K562 (cell line): Measurements from ENCODE around the gene OR11G2. TPM values are rescaled to one million over a fixed set of nuclear protein-coding genes. Genes with fewer than 3 reads are reported as not detected.
"Not testable (repeated sequence)": the region's sequence is repeated elsewhere in the genome, so short reads cannot be mapped to it uniquely, and the experiment has no call there.

Source experiments
- ATAC-seq: fragments of 200-7000 bp; cut with Tn5 transposase; 3 replicates; pipeline ENCODE4 v1.9.1; 2020; ENCODE audit warnings: moderate library complexity
- BruUV-seq: library from RNA; stranded (reverse); fragments of 400-500 nt; replicated peaks from 2 replicates; lab custom pipeline; 2021; lab: Mats Ljungman, UMichigan
- CTCF ChIA-PET: fragments of 300-600 bp; formaldehyde crosslinking; extraction: SDS; loops from one replicate; lab custom pipeline; 2021; ENCODE audit warnings: low intra/inter-chr PET ratio; lab: Yijun Ruan, JAX
- POLR2A ChIA-PET: fragments of 300-600, 350-650 bp; sonication (Branson Sonifier 250); formaldehyde crosslinking; extraction: SDS; loops from one replicate; lab custom pipeline; 2021; ENCODE audit warnings: antibody characterized with exemption, inconsistent platforms; lab: Yijun Ruan, JAX
- DNase-seq, 4 experiments: peaks; one replicate each; pipeline versions ENCODE4 v3.0.0 to v3.0.0-alpha.2; 2011 to 2018; ENCODE audit warnings: low spot score in 3 of 4, mixed read lengths in 3 of 4; ENCODE audit errors: extremely low read depth in 1 of 4
- FAIRE-seq: peaks from 2 replicates; lab custom pipeline; 2011; peaks lifted over from hg19 to GRCh38; lab: Jason Lieb, UNC
- H2AFZ ChIP-seq: 2 replicates; pipeline ENCODE4 v1.6.0; 2011; ENCODE audit warnings: low read depth, low read length, control low read depth, inconsistent platforms
- H3K27ac ChIP-seq: fragments of 200-600 bp; 3 replicates; pipeline ENCODE4 v1.8.0; 2011; ENCODE audit warnings: low read depth, mild to moderate bottlenecking, control low read depth, inconsistent platforms, low read length, moderate library complexity, mixed read lengths; ENCODE audit errors: extremely low read depth
- H3K27me3 ChIP-seq, 2 experiments: fragments of 300-600 bp in 1 of 2; 2 replicates in 1 of 2; 3 replicates in 1 of 2; pipeline versions ENCODE4 v1.6.0 to v1.8.0; 2011; ENCODE audit warnings: inconsistent platforms in 2 of 2, low read length in 2 of 2, mild to moderate bottlenecking in 1 of 2, mixed read lengths in 1 of 2, moderate library complexity in 1 of 2; ENCODE audit not compliant: control insufficient read depth in 2 of 2, insufficient read depth in 2 of 2
- H3K36me3 ChIP-seq: fragments of 300-600 bp; 3 replicates; pipeline ENCODE4 v1.8.0; 2011; ENCODE audit warnings: mild to moderate bottlenecking, low read length, inconsistent platforms; ENCODE audit not compliant: control insufficient read depth, insufficient read depth
- H3K4me1 ChIP-seq, 2 experiments: fragments of 200-600 bp in 1 of 2; replicated peaks in 1 of 2; 2 replicates in 1 of 2; 3 replicates in 1 of 2; pipeline versions ENCODE4 v1.5.1 to v1.8.0; 2011; ENCODE audit warnings: inconsistent platforms in 2 of 2, low read length in 2 of 2, mild to moderate bottlenecking in 1 of 2, mixed read lengths in 1 of 2, moderate library complexity in 1 of 2; ENCODE audit not compliant: control insufficient read depth in 2 of 2, insufficient read depth in 2 of 2
- H3K4me2 ChIP-seq: 2 replicates; pipeline ENCODE4 v1.6.1; 2011; ENCODE audit warnings: low read length, control low read depth, inconsistent platforms, mixed read lengths; ENCODE audit not compliant: insufficient read depth
- H3K4me3 ChIP-seq: fragments of 200-600 bp; sonication (generic), shearing (Covaris generic); 2 replicates; pipeline ENCODE4 v1.5.1; 2016; ENCODE audit warnings: control low read depth, inconsistent platforms
- H3K79me2 ChIP-seq: fragments of 200-600 bp; 3 replicates; pipeline ENCODE4 v1.8.0; 2011; ENCODE audit warnings: low read length, inconsistent platforms; ENCODE audit not compliant: control insufficient read depth, insufficient read depth
- H3K9ac ChIP-seq, 2 experiments: 2 replicates each; pipeline versions ENCODE4 v1.6.0 to v1.6.1; 2011; ENCODE audit warnings: low read depth in 2 of 2, low read length in 2 of 2, control low read depth in 1 of 2, inconsistent platforms in 1 of 2, mild to moderate bottlenecking in 1 of 2, mixed read lengths in 1 of 2; ENCODE audit not compliant: insufficient read depth in 1 of 2
- H3K9me1 ChIP-seq: one replicate; pipeline ENCODE4 v1.6.0; 2011; ENCODE audit warnings: inconsistent platforms, mild to moderate bottlenecking, low read length, moderate library complexity; ENCODE audit not compliant: control insufficient read depth, insufficient read depth
- H3K9me3 ChIP-seq: replicated peaks from 2 replicates; pipeline ENCODE4 v1.5.1; 2011; ENCODE audit warnings: low read depth, low read length, inconsistent platforms; ENCODE audit not compliant: control insufficient read depth, insufficient read depth
- H4K20me1 ChIP-seq: replicated peaks from 2 replicates; pipeline ENCODE4 v1.6.1; 2011; ENCODE audit warnings: low read length, inconsistent platforms, mixed read lengths; ENCODE audit not compliant: control insufficient read depth, insufficient read depth
- ATF3 ChIP-seq, 2 experiments: fragments of 450-650 bp in 1 of 2; sonication (generic) in 1 of 2; formaldehyde crosslinking in 1 of 2; IDR thresholded peaks in 1 of 2; conservative IDR thresholded peaks in 1 of 2; 2 replicates each; pipeline versions ENCODE4 v1.6.1 to v1.8.1; 2016 to 2023; ENCODE audit warnings: mild to moderate bottlenecking in 2 of 2, moderate library complexity in 2 of 2, inconsistent platforms in 1 of 2, missing genetic modification reagents in 1 of 2
- FOSL1 ChIP-seq: fragments of 200-800 bp; sonication (Bioruptor generic); conservative IDR thresholded peaks from 2 replicates; pipeline ENCODE4 v1.6.1; 2016; ENCODE audit warnings: missing genetic modification characterization, missing compliant biosample characterization
- GTF2B ChIP-seq: IDR thresholded peaks from 2 replicates; pipeline ENCODE4 v1.6.1; 2011; ENCODE audit not compliant: insufficient read length; ENCODE audit errors: extremely low read depth
- HMG20B ChIP-seq: fragments of 250-450 bp; sonication (Bioruptor Pico); IDR thresholded peaks from 2 replicates; pipeline ENCODE4 v1.5.0; 2021; ENCODE audit warnings: mild to moderate bottlenecking
- HOXB6 ChIP-seq: fragments of 250-450 bp; sonication (Bioruptor Pico); IDR thresholded peaks from 2 replicates; pipeline ENCODE4 v1.5.1; 2022; ENCODE audit warnings: mild to moderate bottlenecking, borderline replicate concordance
- JUND ChIP-seq, 2 experiments: IDR thresholded peaks; 2 replicates in 1 of 2; 3 replicates in 1 of 2; pipeline ENCODE4 v1.6.1; 2011; ENCODE audit warnings: borderline replicate concordance in 2 of 2, low read depth in 2 of 2, low read length in 2 of 2, improper control_type of control experiment in 1 of 2, missing biosample characterization in 1 of 2, missing genetic modification characterization in 1 of 2, missing genetic modification reagents in 1 of 2
- NCOA1 ChIP-seq: fragments of 450-650 bp; IDR thresholded peaks from 2 replicates; pipeline ENCODE4 v1.6.1; 2016; ENCODE audit warnings: low read depth
- PATZ1 ChIP-seq: fragments of 250-450 bp; sonication (Bioruptor Pico); IDR thresholded peaks from 2 replicates; pipeline ENCODE4 v1.5.0; 2020; ENCODE audit warnings: mild to moderate bottlenecking, borderline replicate concordance
- ZNF134 ChIP-seq: fragments of 250-450 bp; sonication (Bioruptor Pico); conservative IDR thresholded peaks from 2 replicates; pipeline ENCODE4 v1.4.0; 2020
- in situ Hi-C: fragments of 300-500 bp; cut with MboI; formaldehyde crosslinking; loops from 4 replicates; pipeline ENCODE4 v1.15.0; 2018; ENCODE audit warnings: inconsistent platforms, mixed read lengths
- intact Hi-C: fragments of 100-400 bp; cut with micrococcal nuclease; formaldehyde crosslinking; loops from 2 replicates; pipeline ENCODE4 v1.14.2; 2022
- polyA plus RNA-seq, 8 experiments: library from polyadenylated mRNA; depleted of rRNA in 4 of 8; stranded (reverse) in 5 of 8; unstranded in 3 of 8; fragments of >200 nt; fragmentation: Nextera tagmentation in 2 of 8; fragmentation: Illumina TruSeq in 1 of 8; extraction: Ambion mirVana in 2 of 8; extraction: Trizol in 1 of 8; gene quantifications; 2 replicates each; pipeline versions ENCODE4 v1.2.1 to v1.2.3, GENCODE V29; 2011 to 2014; ENCODE audit warnings: inconsistent platforms in 1 of 8, missing spikeins in 1 of 8
- total RNA-seq, 7 experiments: library from RNA; depleted of rRNA in 6 of 7; stranded (reverse); fragments of >200 nt in 6 of 7; fragmentation: Illumina TruSeq in 2 of 7; extraction: Trizol in 2 of 7; gene quantifications; 2 replicates each; pipeline versions ENCODE4 v1.2.1 to v1.2.3, GENCODE V29; 2011 to 2021; ENCODE audit warnings: low replicate concordance in 1 of 7

Gene OR11G2
- total and polyA plus RNA-seq, 9 of the 15 experiments (the other 6 are each of a cell fraction or from before 2014, with no cell fraction given): not detected

GRCh38 chr14:20167091-20167490 is 23.6 kb upstream of the OR11G2 start (continued):
- TF ChIP-seq PATZ1 (CRISPR knock-in tag): no peak
- TF ChIP-seq HOXB6 (CRISPR knock-in tag): no peak
- no peak for TF ChIP-seq HMG20B (CRISPR knock-in tag)
- no peak for TF ChIP-seq NCOA1
- TF ChIP-seq ZNF134 (CRISPR knock-in tag): no peak
- no peak for TF ChIP-seq GTF2B

- H3K79me2 ChIP-seq; in situ Hi-C loops; BruUV-seq; H3K9ac ChIP-seq; H3K36me3 ChIP-seq; H3K4me3 ChIP-seq; H3K27me3 ChIP-seq; H3K9me3 ChIP-seq; H3K9me1 ChIP-seq; CTCF ChIA-PET; H4K20me1 ChIP-seq; H3K4me2 ChIP-seq; intact Hi-C loops; H3K4me1 ChIP-seq; POLR2A ChIA-PET; TF ChIP-seq ATF3 (CRISPR knock-in tag; conservative IDR thresholded peaks at IDR 0.05); JUND (tag; IDR thresholded peaks at IDR 0.05; ENCODE audit: borderline replicate concordance, low read depth, low read length): not testable (repeated sequence)
- peak in 1 of 4 experiments; percentile 41 for DNase-seq
- TF ChIP-seq ATF3 (IDR thresholded peaks at IDR 0.05): peak; percentile 83
- TF ChIP-seq FOSL1 (tag): peak; percentile 70
- peak; percentile 69 for TF ChIP-seq JUND (IDR thresholded peaks at IDR 0.05; ENCODE audit: borderline replicate concordance, low read depth, low read length)
- Histone ChIP-seq H2AFZ (0 out of 2 replicates have a peak overlapping the region, but pooled peaks have one; percentile 40), H3K27ac (0 out of 3 replicates have a peak overlapping the region, but pooled peaks have one; percentile 5)
- ATAC-seq: peak; percentile 56; the same call in 2 of the 3 replicates
- FAIRE-seq: peak; percentile 44
These were observed 20.8 kb upstream of the OR11G2 start for GRCh38 chr14:20169852-20170251.
